HG02763 (cell line): ENCODE measurements around the gene GNAI2.

Experiments used
- ATAC-seq: cut with Tn5 transposase; IDR thresholded peaks from one replicate; pipeline ENCODE4 v1.9.1; 2021; ENCODE audit warnings: mild to moderate bottlenecking, moderate library complexity; ENCODE audit not compliant: unreplicated experiment

The GNAI2 gene

DNA sequence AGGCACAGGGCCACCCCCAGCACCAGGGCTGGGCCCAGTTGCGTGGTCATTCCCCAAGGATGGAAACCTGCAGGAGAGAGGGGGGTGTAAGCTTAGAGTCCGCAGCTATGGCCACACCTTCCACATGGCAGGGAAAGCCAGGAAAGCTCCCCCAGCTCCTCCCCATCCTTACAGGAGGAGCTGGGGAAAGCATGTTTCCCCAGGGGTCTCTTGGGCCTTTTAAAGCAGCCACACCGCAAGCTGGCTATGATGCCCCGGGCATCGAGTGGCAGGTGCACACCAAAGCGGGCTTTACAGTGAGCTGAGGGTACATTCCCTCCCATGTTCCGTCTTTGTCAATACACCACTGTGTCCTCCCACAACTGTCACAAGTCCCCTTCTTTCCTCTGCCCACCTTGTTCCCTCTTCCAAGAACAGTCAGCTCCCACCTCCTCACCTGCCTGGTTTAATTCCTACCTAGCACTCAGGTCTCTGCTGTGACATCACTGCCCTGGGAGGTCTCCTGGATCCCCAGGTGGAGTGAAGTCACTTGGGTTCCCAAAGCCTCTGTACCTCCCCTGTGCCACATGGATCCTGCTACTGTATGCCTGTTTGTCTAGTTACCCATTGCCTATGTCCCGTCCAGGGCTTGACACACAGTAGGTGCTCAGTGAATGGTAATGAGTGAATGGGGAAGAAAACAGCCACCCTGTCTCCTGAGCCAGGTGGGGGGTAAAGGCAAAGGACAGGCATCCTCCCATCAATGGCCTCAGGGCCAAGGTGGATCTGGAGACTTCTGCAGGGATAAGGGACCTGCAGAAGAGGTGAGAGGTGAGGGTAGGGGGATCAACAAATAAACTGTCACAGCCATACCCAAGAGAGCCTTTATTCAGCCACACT is 59.8 kb downstream of the GNAI2 start:
- no peak for ATAC-seq

DNA sequence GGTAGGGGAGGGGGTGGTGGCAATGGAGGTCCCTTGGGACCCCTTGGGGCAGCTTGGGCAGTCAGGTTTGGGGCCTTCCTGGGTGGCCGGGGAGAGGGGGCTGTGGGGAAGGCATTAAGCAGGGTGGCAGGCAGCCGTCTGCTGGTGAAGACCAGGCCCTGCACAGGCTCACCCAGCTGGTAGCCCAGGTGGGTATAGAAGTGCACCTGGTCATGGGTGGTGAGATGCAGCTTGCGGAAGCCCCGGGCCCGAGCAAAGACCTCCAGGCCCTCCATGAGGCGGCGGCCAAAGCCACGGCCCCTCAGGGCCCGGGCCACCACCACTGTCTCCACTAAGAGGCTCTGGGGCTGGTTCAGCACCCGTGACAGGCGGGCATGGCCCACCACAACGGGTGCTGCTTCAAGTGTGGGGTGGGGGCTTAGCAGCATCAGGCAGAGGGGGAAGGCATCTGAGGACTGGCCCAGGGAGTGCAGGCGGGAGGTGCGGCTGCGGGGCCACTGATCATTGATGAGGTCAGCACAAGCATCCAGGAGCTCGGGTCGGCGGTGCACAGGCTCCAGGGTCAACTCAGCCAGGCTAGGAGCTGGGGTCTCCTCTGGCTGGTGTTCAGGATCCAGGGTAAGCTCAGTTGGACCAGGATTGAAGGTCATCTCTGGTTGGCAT is 60.8 kb downstream of the GNAI2 start:
- no peak for ATAC-seq

DNA sequence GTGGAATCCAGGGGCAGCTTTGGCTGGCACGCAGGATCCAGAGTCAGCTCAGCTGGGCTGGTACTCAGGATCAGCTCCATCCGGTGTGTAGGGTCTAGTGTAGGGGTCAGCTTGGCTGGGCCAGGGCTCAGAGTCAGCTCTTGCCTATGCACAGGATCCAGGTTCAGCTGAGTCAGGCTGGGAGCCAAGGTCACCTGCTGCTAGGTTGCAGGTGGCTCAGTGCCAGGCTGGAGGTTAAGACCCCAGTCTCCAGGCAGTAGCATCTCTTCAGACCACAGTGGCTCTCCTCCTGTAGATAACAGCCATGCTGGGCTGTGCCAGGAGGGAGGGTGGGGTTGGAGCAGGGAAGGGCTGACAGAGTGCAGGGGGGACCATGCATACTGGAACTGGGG is 61.4 kb downstream of the GNAI2 start:
- ATAC-seq, result no peak

DNA sequence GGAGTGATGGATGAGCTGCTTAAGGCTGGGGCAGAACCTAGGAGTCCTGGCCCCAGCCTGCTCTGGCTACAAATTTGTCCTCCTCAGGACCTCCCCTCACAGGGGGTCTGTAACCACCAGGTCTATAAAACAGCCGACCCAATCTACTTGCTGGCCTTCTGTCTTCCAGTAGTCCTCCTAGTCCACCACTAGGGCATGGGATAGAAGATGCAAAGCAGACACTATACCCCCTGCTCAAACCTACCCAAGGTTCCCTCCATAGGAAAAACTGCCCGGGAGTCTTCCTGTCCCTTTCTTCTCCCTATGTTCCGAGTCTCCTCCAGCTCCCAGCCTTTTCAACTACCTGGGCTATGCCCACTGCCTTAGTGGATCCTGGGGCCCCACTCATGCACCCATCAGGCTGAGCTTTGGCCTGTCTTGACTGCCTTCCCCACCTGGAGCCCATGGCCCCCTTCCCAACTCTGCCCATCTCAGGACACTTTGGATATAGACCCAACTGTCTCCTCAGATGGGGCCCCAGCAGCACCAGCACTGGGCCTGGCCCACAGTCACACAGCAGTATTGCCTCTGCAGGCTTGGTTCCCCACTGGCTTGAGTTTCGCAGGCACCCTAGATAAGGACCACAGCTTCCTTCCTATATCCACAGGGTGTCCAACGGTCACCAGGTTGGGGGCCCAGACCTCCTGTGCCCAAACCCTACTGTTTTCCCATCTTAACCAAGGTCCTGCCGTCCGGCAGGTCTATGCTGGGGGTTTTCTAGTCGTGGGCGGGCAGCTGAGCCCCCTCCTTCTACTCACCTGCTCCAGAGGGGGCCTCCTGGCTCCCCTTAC is 62.1 kb downstream of the GNAI2 start:
- no peak for ATAC-seq

DNA sequence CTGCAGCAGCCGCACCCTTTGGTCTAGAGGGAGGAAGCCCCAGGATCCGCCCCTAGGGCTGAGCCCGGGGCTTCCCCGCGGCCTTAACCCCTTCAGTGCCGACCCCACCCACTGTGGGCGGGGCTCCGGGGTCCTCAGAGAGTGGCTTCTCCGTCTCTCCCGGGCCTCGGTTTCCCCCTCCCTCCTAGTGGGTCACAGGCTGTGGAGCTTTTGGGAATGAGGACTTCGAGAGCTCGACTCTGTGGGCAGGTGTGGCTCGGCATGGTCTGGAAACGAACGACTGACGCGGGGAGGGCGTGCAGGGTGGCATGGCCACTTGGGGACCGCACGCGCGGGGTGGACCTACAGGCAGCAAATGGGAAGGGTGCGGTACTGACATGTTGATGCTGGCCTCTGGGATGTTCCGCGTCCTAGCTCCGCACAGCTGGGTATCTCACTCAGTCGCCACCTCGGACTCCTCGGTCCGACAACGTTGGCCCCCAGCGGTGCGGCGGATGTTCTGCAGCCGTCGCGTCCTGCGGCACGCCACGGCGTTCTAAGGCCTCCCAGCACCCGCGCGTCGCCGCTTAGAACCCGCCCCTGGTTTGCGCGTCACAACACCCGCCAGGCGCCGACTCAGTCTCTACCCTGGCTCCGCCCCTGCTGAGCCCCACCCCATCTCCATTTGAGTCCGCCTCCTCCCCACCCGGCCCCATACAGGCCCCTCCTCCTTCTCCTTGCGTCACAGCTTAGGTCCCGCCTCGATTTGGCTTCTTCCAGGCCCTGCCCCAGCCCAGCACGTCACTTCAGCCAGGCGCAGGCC is 63.0 kb downstream of the GNAI2 start, which contains the start of the genes HYAL3 and NAA80:
HYAL3 (minus strand) TSS at position 570 of the 802 bp plus-strand sequence. CDS start 3,803 bp downstream, outside the sequence.
NAA80 (minus strand) TSS at position 570 of the 802 bp plus-strand sequence. CDS start 1,942 bp downstream, outside the sequence.
- peak; percentile 85 for ATAC-seq

DNA sequence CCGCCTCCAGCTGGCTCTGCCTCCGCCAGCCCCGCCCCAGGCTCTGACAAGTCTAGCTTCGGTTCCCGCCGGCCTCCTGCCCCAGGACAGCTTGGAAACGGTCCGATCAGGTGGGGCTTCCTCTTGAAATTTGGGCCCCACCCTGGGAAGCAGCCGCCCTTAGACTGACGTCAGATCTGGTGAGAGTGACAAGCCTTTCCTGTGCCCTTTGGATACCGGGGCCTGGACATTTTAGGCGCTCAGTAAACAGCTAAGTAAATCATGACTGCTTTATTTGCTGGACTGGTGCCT is 63.6 kb downstream of the GNAI2 start:
- ATAC-seq, result no peak

DNA sequence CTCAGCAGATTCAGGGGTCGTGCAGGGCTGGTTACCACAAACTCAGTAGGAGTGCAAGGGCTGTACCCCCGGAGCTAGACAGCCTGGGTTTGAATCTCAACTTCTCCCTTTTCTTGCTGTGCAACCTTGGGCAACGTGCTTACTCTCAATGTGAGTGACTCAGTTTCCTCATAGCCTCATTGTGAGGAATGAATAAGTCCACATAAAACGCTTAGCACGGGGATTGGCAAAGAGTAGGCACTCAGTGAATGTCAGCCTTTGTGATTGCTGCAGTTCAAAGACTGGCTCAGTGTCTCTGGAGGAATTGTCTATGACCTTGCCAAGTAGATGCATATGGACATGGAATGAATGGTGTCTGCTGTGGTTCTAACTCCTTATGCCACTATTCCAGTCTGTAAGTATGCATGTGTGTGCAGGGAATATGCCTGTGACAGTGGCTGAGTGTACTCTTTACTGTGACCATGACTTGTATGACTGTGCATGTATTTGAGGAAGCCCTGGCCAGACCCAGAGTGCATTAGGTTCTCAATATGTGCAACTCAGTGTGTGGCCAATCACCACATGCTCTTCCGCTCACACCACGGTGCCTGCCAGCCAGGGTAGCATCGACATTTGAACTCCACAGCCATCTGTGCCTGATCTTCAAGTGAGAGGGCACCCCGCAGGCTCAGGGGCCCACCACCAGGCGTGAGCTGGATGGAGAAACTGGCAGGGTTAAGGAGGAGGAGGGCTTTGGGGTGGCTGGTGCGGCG is 64.1 kb downstream of the GNAI2 start:
- no peak for ATAC-seq

DNA sequence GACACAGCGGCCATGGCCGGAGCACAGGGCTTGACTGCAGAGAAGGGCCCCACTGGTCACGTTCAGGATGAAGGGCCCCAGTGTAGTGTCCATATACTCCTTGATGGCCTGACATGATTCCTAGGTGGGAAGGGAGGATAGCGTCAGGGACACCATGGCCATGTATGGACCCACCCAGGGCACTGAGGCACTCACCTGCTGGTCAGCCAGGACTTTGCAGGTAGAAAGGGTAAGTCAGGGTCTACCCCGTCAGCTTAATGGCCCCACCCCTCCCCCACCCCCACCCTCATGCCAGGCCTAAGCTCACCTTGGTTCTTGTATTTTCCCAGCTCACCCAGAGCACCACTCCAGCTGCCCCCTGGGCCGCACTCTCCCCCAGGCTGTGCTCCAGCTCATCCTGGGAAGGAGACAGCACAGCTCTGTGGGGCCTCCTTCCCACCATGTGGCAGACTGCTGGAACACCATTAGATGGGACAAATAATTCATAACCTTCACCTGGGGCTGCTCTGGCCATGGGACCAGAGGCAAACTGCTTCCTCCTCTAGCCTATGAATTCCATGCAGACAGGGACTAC is 64.8 kb downstream of the GNAI2 start:
- ATAC-seq, result no peak

DNA sequence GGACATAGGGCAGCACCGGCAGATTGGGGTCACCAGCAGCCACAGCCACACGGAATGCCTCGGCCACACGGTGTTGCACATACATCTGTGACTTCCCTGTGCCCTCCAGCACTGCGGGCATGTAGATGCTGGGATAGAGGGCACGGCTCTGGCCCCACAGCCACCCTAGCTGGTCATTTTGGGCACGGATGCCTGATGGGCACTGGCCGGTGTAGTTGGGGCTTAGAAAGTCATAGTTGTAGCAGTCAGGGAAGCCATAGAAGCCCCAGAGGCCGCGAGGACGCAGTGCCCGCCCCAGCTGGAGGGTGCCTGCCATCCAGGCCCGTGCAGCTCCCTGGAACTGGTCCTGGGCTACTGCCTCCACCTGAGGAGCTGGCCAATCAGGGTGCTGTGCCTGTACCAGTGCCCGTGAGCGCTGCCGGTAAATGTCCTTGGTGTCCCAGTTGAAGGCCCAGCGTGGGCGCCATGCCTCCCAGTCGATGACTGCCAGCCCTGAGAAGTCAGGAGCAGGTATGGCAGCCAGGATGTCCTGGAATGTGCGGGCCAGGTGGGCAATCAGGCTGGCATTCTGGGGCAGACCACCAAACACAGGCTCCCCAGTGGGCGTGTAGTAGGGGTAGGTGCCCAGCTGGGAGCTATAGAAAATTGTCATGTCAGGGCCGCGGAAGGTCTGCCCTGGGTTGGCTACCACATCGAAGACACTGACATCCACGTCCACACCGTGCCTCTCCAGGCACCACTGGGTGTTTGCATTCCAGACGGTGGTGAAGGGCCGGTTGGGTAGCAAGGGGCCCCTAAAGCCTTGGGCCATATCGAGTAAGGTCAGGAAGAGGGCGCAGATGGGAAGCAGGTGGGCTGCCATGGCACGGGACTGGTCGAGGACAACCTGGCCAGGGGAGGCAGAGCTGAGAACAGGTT is 66.3 kb downstream of the GNAI2 start:
- no peak for ATAC-seq

DNA sequence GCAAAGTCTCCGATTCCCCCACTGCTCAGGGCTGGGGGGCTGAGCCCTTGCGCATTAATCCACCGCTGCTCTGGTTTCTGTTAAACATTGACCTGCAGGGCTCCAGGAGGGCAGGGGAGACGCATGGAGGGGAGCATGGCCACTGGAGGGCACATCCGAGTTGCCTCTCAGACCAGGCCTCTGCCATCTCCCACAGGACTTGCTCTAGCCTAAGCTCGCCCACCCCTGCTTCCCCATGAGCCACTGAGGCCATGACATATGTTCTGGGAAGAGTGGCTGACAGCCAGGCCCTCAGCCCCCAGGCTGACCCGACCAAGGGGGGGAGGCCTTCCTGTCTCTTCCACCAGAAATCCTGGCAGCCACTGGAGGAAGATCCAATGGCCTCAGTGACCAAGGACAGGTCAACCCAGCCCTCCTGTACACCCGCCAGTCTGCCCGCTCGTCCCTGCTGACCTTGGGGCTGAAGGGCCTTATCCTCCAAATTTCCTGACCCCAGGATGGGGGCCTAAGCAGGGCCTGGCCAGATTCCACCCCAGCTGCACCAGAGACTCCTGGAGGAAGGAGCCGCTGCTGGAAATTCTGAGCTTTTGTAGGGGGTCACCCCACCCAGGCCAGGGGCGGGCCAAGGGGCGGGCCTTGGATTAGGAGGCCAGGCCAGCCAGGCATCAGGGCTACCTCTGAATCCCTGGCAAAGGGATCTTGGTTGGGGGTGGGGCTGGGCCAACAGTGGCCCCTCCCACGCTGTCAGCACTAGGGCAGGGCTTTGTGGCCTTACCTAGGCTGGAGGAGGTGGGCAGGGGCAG is 67.2 kb downstream of the GNAI2 start, which contains the start of gene HYAL1:
HYAL1 (minus strand) TSS at position 562 of the 803 bp plus-strand sequence. CDS start 618 bp downstream, outside the sequence.
- ATAC-seq, result no peak

DNA sequence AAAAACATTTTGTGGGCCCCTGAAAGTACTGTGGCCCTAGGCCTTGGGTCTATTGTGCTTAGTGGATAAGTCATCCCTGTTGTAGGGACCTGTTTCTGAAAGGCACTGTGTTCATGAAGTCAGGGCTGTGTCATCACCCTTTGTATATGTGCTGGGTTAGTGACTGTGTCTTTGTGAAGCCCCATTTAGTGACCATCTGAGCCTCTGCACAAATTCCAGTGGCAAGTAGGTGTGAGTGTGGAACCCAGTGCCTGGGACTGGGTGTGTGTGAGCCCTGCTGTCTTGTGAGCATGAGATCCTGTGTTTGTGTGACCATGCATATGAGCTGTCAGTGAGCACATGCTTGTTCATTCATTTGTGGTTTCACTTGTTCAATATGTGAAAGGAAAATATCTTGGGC is 68.6 kb downstream of the GNAI2 start:
- ATAC-seq, result no peak
